Inflammatory macrophage treated with lipopolysaccharide for 4 hours (primary cell): Measurements from ENCODE around the gene TMEM191C.
"Not testable (repeated sequence)": the region's sequence is repeated elsewhere in the genome, so short reads cannot be mapped to it uniquely, and the experiment has no call there.

Source experiments
- DNase-seq: peaks from one replicate; pipeline ENCODE4 v3.0.0-alpha.2; 2020

TMEM191C gene

DNA sequence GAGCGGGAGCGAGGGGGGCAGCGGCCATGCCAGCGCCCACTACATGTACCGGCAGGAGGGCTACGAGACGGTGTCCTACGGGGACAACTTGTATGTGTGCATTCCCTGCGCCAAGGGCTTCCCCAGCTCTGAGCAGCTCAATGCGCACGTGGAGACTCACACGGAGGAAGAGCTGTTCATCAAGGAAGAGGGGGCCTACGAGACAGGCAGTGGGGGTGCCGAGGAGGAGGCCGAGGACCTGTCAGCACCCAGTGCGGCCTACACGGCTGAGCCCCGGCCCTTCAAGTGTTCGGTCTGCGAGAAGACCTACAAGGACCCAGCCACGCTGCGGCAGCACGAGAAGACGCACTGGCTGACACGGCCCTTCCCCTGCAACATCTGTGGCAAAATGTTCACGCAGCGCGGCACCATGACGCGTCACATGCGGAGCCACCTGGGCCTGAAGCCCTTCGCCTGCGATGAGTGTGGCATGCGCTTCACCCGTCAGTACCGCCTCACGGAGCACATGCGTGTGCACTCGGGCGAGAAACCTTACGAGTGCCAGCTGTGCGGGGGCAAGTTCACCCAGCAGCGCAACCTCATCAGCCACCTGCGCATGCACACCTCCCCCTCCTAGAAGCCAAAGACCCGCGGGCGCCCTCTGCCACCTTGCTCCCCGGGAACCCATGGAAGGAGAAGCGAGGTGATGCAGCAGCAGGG, 20.9 kb upstream of the TMEM191C start:
- DNase-seq = no peak

DNA sequence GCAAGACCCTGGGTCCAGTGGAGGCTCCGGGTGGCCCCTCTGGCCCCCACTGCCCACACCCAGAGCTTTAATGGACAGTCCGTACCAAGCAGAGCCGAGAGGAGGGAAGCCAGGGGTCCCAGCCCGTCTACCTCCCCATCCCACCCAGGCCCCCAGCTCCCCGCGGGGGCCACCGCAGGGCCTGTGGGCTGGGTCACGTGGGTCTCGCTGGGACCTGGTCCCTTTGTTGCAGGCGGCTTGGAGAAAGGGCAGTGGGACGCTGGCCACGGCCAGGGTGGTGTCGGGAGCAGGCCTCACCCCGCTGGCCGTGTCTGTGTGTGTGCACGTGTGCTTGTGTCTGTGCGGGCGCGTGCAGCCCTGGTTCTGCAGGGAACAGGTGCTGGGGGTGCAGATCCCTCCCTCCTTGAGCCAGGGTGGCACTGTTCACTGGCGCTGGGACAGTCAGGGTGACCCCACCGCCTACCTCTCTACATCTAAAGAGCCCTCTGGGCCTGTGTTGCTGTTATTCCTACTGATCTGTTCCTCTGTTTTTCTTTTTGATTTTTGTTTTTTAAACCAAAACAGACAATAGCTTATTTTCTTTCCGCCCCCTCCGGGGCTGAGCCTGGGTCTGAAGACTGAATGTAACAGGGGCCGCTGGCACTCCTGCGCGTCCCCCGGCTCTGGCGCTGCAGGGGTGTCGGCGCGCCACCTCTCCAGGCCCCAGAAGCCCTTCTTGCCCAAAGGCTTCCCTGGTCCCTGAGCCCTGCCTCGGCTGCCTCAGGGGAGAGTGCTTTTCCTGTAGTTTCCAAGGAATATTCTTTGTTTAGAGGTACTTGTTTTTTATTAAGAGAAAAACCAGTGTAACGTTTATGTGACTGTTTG, 20.1 kb upstream of the TMEM191C start:
- no peak for DNase-seq

DNA sequence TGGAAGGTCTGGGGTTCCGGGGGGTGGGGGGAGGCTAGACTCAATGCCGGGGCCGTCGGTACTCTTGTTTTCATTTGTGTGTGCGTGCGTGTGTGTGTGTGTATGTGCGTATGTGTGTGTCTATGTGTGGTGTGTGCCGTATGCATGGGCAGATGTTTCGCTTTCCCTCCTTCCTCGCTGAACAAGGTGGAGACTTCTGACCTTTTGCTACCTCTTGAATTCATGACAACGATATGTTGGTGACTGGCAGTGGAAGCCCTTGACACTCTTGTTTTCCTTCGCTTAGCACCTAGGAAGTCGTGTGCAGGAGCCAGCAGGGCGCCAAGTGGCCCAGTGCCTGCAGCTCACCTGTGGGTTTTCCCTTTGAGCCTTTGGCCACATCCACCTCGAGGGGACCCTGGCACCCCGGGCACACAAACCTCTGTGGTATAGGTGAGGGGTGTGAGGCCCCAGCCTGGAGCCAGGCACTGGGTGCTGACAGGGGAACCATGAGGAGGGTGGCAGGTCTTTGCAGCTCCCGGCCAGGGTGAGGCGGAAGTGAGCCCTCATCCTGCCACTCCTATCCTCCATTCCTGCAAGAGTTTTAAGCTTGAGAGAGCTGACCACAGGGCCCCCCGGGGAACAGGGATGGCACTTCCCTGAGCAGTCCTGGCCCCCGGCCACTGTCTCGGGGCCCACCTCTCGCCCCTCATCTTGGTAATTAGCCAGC, 19.3 kb upstream of the TMEM191C start:
- DNase-seq = no peak

DNA sequence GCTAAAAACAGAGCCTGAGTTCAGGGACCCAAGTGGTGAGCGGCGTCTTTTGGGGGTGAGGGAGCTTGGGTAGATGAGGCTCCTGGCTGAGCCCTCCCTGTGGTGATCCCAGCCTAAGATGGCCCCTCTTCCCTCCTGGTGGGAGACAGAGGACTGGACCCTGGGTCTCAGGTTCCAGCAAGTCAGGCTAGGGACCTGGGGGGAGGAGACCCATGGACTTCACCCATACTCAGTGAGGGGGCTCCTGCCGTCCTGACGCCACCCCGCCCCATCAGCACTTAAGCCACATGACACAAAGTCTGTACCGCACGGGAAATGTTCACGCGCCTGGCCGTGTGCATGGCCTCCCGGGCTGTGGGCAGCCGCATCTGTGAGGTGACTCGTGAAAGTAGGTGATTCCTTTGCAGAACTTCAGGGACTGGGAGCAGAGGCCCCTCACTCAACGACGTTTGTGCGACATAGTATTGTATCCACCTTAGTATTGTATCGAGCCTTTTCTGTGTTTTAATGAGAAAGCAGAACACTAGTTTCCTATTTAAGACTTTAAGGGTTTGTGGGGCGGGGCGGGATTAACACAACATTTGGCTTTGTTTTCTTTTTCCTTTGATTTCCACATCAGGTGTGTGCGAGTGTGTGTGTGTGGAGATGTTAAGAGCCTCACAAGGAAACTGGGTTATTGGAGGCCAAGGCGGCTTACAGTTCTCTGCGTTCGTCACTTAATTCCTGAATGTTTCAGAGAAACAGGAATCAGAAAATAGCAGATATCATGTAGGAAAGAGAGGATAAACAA, 18.4 kb upstream of the TMEM191C start:
- DNase-seq = no peak

DNA sequence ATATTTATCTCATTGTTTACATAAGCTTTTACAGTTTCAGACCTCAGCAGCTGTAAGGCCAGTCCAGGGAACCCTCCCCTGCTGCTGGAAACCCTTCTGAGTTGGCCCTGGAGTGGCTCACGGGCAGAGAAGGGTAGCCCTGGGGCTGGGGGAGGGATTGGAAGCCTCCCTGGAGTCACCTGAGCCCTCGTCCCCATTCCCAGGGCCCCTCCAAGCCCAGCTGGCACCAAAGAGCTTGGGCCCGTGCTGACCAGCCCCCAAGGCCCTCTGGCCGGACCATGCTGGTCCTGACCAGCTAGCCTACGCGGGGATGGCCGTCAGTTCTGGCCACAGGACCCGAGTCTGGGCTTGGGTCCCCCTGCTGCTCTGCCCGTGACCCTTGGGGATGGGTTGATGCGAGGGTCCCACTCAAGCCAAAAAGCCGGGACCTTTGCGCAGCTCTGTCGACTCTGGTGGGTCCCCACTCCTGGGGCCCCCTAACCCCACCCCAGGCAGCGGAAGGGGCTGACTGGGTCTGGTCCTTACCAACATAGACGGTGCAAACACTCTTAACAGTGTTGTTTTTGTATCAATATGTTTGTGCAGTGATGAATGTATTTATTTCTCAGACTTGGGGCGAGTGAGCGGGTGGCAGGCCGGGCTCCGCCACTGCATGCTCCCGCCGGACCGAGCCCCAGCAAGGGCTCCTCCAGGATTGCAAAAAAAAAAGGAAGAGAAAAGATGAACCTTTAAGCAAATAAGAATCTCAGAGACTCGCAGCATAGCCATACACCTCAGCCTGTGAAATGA, 17.5 kb upstream of the TMEM191C start:
- DNase-seq = no peak

DNA sequence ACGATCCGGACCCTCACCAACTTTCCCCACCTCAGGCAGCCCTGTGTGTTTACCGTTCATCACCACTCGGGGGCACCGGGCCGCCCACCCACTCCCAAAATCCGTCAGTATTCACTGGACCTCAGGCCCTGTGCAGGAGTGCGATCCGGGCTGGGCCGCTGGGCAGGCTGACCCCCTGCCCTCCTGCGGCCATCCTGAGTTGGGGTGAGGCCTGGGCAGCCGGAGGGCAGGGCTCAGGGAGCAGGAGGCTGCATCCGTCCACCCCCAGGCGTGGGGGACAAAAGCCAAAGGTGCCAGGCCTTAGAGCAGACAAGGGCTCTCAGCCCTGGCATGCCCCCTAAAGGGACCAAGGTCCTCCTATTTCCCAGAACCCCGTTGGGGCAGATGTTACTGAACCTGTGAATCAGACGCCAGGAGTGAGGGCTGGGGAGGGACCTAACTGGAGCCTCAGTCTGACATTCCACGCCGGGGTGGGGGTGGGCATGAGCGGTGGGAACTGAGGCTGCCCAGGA, 16.8 kb upstream of the TMEM191C start:
- no peak for DNase-seq

DNA sequence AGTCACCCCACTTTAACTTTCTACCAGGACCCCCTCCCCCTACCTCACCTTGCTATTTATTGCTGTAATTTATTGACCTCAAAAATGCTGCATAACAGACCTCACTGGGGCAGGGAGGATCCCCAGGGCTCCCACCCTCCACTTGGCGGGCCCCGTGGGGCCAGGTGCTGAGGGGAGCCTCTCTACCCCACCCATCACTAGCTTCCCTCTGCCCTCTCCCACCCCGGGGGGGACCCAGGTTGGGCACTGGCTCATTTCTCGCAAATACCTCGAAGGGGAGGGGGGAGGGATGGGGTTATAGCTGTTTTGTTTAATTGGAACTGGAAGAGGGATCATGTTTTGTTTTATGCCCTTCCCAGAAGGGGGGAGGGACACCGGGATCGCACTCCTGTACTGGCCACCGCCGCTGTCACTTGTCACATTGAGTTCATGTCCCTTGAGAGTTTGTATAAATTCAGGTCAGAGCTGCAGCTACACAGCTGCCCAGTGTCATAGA, 16.3 kb upstream of the TMEM191C start:
- DNase-seq = no peak

DNA sequence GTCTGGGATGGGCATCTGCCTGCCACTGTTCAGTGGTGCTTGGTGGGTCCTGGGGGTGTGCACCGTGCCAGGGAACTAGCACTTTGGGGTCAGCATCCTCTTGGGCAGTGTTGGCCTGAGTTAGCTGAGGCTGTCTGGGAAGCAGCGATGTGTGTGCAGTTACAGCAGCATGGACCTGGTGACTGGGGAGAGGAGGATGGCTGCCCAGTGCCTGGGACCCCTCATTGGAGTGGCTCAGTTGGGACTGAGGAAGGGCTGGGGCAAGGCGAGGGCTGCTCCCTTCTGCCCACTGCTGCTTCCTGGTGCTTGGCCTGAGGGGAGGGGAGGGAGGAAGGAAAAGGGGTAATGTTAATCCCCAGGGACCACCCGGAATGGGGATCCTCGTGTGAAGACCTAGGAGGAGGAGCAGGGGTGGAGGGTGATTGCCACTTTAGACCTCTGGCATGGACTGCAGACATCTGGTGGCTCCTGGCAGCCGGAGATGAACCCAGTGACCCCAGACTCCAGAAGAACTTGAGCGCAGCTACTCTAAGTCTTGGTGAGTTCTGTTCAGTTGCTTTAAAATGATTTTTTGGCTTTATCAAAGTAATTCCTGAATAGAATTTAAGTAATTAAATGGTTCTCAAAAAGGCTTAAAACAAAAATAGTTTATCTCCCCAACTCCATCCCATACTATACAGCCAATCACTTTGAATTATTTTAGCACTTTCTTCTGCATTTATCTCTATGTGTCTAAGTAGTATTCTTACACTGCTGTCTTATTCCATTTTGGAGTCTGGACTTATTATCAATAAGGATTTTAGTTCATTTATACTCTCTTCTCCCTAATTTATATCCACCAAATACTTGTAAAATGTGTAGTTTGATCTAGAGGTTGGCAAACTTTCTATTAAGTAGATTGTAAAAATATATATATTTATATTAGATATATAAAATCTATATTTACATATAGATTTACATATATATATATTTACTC, 15.4 kb upstream of the TMEM191C start:
- no peak for DNase-seq

DNA sequence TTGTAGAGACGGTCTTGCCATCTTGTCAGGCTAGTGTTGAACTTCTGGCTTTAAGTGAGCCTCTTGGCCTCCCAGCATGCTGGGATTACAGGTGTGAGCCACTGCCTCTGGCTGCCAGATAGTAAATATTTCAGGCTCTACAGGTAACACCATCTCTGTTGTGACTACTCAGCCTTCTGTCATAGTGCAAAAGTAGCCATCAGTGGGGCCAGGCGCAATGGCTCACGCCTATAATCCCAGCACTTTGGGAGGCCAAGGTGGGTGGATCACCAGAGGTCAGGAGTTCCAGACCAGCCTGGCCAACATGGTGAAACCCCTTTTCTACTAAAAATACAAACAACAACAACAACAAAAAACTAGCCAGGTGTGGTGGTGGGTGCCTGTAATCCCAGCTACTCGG, 14.5 kb upstream of the TMEM191C start:
- DNase-seq = not testable (repeated sequence)

DNA sequence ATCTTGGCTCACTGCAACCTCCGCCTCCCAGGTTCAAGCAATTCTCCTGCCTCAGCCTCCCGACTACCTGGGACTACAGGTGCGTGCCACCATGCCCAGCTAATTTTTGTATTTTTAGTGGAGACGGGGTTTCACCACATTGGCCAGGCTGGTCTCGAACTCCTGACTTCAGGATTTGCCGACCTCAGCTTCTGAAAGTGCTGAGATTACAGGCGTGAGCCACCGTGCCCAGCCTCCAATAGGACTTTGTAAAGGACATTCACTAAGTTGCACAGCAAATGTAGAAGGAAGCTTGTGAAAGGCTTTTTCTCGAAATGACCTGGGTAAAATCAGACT, 12.2 kb upstream of the TMEM191C start:
- not testable (repeated sequence) for DNase-seq

DNA sequence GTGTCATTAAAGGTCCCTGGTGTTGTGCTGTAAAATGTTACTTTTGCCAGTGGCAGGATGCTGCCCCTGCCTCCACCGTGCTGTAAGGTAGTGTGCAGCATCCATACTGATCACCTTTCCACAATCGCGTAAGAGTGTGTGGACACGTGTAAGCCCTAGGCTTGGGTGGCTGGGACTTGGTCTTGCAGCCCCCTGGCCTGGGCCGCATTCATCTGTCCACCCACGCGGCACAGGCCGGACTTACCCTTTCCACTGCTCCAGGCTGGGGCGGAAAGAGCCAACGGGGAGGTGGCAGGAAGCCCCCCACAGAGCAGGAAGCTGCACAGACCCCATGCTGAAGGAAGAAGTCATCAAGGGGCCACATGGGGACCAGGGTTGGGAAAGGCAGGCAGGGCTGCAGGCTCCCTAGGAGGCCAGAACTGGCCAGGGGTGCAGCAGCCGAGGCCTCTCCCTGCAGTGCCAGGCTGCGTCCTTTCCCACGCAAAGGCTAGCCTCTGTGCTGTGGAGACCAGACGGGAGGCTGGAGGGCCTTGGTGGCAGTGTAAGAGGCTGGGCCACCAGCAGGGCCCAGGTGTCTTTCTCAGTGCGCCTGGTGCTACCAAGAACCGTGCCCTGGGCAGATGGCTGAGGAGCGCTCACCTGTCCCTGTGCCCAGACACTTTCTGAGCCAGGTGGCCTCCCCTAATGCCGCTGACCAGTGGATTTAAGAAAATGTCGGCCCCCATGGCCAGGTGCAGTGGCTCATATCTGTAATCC, 11.7 kb upstream of the TMEM191C start:
- DNase-seq = no peak

DNA sequence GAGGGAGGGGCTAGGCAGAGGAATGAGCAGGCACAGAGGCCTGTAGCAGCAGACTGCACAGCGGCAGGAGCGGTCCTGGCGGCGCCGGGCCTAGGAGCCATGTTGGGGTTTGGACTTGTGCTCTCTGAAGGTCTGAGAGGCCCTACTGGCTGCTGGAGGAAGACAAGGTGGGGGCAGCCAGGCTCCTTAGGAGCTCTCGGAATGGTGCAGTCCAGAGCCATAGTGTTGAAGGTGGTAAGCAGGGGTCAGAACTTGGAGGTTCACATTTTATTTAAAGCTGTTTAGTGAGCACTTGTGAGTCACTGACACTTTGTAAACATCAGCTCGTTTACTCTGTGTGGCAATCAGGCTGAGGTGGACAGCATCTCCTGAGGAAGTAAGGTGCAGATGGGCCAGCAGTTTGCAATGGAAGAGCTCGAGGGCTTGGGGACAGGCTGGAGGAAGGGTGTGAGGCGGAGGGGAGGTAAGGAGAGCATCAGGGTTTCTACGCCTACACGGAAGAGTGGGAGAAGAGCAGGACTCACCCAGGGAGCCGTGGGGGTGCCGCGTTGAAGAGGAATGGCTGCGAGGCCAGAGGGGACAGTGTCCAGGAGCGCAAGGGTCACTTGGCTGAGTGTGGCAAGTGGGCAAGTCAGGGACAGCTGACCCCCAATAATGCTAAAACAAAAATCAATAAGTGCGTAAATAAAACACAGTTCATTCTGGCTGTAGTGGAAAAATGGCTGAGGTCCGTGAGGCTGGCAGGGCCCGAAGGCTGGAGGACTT, 10.0 kb upstream of the TMEM191C start:
- DNase-seq = no peak

DNA sequence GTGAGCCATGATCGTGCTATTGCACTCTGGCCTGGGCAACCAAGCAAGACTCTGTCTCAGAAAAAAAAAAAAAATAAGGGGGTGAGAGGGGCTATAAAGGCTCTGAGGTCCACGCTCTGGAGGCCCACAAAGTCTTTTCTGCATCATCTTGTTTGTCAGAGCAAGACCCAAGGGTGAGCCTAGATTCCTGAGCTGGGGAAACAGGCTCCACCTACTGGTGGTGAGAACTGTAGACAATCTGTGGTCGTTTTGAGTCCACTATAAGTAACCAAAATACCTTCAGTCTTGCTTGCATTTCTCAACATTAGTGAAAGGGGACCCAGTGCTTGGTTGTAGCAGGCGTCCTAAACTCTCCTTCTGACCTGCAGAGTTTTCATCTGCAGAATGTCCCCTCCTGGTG, 4.5 kb upstream of the TMEM191C start:
- not testable (repeated sequence) for DNase-seq

DNA sequence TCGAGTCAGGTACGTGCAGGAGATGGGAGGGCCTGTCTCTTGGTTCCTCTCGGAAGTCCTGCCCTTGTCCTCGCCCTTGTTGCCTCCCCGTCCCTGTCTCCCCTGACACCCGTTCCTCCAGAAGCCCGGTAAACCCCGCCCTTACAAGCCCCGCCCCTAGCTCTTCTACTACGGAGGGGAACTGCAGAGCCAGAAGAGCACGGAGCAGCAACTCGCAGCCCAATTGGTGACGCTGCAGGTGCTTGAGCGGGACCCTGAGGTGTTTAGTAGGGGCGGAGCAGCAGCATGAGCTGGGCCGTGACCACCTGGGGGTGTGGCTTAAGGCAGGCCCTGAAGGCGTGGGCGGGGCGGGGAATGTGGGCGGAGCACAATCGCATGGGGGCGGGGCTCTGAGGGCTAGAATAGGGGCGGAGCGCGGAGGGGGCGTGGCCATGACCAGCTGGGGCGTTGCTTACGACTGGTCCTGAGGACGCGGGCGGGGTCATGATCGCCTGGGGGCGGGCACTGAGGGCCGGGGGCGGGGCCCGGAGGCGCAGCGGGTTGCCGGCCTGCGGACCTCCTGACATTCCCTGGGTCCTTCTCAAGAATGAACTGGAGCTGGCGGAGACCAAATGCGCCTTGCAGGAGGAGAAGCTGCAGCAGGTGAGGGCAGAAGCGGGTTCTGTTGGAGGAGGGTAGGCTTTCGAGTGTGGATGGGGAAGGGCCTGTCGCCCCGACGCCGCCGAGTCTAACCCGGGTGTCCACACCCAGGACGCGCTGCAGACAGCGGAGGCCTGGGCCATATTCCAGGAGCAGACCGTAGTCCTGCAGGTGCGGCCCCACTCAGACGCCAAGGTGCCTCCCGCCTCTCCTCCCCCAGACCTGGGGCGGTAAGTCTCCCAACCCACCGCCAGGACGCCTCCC, 1.3 kb downstream of the TMEM191C start:
- DNase-seq = peak; percentile 84

DNA sequence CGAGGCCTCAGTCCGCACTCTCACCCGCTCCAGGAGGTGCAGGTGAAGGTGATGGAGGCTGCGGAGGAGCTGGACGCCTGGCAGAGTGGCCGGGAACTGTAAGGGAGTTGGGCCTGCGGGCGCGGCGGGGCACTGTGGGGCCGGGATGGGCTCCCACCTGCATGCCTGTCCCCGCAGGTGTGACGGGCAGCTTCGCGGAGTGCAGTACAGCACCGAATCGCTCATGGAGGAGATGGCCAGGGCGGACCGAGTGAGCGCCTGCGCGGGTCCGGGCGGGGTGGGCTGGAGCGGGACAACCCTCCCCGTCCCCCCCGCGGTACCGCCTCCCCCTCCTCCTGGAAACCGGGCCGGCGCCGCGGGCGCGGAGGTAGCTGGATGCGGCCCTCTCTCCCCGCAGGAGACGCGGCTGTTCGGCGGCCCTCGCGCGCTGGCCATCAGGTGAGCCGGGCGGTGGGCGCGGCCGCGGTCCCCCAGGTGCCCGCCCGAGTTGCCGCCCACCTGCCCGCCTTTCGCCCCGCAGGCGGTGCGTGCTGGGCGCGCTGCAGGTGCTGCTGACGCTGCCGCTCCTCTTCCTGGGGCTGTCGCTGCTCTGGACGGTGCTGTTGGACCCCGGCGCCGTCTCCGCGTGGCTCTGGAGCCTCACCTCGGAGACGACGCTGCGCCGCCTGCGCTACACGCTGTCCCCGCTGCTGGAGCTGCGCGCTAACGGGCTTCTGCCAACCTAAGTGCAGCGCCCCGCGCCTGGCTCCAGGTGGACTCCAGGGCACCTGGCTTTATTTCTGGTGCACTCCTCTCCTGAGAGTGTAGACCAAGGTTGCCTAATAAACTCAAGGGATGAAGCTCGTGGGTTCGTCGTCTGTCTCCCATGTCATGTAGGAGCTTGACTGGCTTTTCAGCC, 2.2 kb downstream of the TMEM191C start:
- DNase-seq = not testable (repeated sequence)

DNA sequence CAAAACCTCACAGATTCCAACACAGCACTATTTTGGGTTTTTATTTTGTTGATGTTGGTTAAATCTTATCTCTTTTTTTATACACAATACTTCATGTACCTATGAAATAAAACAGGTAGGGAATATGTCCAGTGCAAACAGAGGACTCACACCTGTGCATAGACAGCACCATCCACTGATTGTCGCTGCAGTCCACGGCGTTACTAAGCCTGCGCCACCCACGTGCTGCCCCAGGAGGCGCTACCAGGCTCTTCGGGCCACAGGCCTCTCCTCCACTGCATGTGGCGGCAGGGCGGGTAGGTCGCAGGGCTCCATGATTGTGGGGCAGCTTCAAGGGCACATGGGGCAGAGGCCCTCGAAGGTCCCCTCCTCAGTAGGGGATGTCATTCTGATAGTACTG, 5.8 kb downstream of the TMEM191C start:
- DNase-seq = not testable (repeated sequence)

DNA sequence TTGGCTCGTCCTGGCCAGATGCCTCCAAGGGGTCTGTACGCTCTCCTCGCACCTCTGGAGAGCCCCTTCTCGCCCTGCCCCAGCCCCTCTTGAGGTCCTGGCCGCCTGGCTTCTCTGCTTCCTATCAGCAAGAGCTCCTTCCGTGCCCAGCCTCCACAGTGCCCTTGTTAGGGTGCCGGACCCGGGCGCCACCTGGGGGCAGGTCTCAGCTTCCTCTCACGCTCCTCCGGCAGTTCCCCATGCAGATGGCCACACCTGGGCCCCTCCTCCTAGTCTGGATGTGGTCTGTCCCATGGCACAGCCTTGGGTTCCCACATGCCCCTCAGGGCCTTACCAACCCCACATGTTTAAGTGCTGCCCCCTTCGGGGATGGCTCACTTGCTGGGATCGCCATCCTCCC, 6.5 kb downstream of the TMEM191C start:
- not testable (repeated sequence) for DNase-seq
